SK-N-MC (cell line): ENCODE results near the gene NRDE2.

Experiments
- EZH2 ChIP-seq: fragments of 200-600 bp; sonication (generic); IDR thresholded peaks from one replicate; pipeline ENCODE4 v1.6.1; 2017; ENCODE audit warnings: antibody characterized with exemption
- FOXP2 ChIP-seq: optimal IDR thresholded peaks from 2 replicates; pipeline ENCODE3; 2011; ENCODE audit warnings: mild to moderate bottlenecking, moderate library complexity; ENCODE audit not compliant: insufficient read depth; ENCODE audit errors: extremely low read length, control extremely low read depth
- POLR2AphosphoS5 ChIP-seq: IDR thresholded peaks from 2 replicates; pipeline ENCODE4 v1.6.1; 2012; ENCODE audit warnings: mild to moderate bottlenecking, low read depth, low read length, borderline replicate concordance

- TF ChIP-seq EZH2 (no peak), POLR2AphosphoS5 (no peak), FOXP2 (no peak)
These were observed 30.8 kb upstream of the NRDE2 start for GRCh38 chr14:90362558-90362896.
